ENCODE results near the gene XG.
"Not testable (repeated sequence)": the region's sequence is repeated elsewhere in the genome, so short reads cannot be mapped to it uniquely, and the experiment has no call there.

XG gene

DNA sequence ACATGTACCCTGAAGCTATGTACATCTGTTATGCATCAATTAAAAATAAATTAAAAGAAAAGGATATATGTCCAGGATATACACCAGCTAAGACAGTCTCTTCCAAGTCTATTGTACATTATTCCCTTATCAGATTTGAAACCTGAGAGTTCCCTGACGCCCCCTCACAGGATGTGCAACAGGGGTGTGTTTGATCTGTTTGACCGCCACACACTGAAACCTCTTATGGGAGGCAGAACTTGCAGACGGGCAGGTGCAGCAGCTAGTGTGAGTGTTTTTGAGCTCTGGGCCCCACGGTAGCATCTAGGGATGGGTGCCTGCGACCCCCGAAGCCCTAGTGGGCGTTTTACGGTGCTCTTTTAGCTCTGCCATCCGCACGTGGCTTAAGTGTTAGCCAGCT lies 4.7 kb downstream of the XG start:
- Histone ChIP-seq H4K20me1 (ENCODE audit: insufficient read depth, low read length) (no peaks in the 10 kb centered on the region), H3K4me1 (ENCODE audit: low read length) (no peaks in the 10 kb centered on the region), H3K79me2 (ENCODE audit: low read length) (no peaks in the 10 kb centered on the region), H3K9me2 (replicated peaks; ENCODE audit: insufficient read depth, low read length) (no peaks in the 10 kb centered on the region), H3K9ac (ENCODE audit: low read length) (no peak overlapping the region), H2AFZ (ENCODE audit: low read length) (no peak overlapping the region), H3K4me2 (ENCODE audit: low read depth, low read length) (no peak overlapping the region), H3F3A (ENCODE audit: insufficient read depth, low read length) (no peaks in the 10 kb centered on the region), H3K9me3 (replicated peaks; ENCODE audit: insufficient read depth, low read length) (no peaks in the 10 kb centered on the region), H3K4me3 (ENCODE audit: low read length) (no peak overlapping the region), H3K27me3 (replicated peaks; ENCODE audit: insufficient read depth, low read length) (no peaks in the 10 kb centered on the region), H3K36me3 (replicated peaks; ENCODE audit: insufficient read depth, low read length) (no peaks in the 10 kb centered on the region), H3K27ac (ENCODE audit: low read length) (no peak overlapping the region)
- TF ChIP-seq EZH2phosphoT487 (IDR thresholded peaks at IDR 0.05; ENCODE audit: low read length) = no peak
- no peak for DNase-seq

DNA sequence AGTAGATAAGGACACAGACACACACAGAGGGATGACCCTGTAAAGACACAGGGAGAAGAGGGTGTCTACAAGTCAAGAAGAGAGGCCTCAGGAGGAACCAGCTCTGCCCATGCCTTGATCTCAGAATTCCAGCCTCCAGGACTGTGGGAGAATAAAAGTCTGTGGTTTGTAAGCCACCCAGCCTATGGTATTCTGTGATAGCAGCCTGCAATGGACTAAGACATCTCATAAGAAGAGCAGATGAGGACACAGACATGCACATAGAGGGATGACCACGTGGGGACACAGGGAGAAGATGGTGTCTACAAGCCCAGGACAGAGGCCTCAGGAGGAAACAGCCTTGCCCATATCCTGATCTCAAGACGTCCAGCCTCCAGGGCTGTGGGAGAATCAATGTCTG lies 9.4 kb downstream of the XG start:
- Histone ChIP-seq H3K4me3 (ENCODE audit: low read length) (no peak overlapping the region), H3K79me2 (ENCODE audit: low read length) (no peaks in the 10 kb centered on the region), H3F3A (ENCODE audit: insufficient read depth, low read length) (no peaks in the 10 kb centered on the region), H3K9ac (ENCODE audit: low read length) (no peak overlapping the region), H4K20me1 (ENCODE audit: insufficient read depth, low read length) (no peaks in the 10 kb centered on the region), H2AFZ (ENCODE audit: low read length) (no peak overlapping the region), H3K4me1 (ENCODE audit: low read length) (no peaks in the 10 kb centered on the region), H3K9me2 (replicated peaks; ENCODE audit: insufficient read depth, low read length) (no peaks in the 10 kb centered on the region), H3K4me2 (ENCODE audit: low read depth, low read length) (no peak overlapping the region), H3K9me3 (replicated peaks; ENCODE audit: insufficient read depth, low read length) (no peaks in the 10 kb centered on the region), H3K36me3 (replicated peaks; ENCODE audit: insufficient read depth, low read length) (no peaks in the 10 kb centered on the region), H3K27me3 (replicated peaks; ENCODE audit: insufficient read depth, low read length) (no peaks in the 10 kb centered on the region), H3K27ac (ENCODE audit: low read length) (no peak overlapping the region)
- TF ChIP-seq EZH2phosphoT487 (IDR thresholded peaks at IDR 0.05; ENCODE audit: low read length) (no peak), EZH2 (optimal IDR thresholded peaks at IDR 0.05; ENCODE audit: low read depth, low read length) (no peak)
- TF ChIP-seq, protein P1, sequence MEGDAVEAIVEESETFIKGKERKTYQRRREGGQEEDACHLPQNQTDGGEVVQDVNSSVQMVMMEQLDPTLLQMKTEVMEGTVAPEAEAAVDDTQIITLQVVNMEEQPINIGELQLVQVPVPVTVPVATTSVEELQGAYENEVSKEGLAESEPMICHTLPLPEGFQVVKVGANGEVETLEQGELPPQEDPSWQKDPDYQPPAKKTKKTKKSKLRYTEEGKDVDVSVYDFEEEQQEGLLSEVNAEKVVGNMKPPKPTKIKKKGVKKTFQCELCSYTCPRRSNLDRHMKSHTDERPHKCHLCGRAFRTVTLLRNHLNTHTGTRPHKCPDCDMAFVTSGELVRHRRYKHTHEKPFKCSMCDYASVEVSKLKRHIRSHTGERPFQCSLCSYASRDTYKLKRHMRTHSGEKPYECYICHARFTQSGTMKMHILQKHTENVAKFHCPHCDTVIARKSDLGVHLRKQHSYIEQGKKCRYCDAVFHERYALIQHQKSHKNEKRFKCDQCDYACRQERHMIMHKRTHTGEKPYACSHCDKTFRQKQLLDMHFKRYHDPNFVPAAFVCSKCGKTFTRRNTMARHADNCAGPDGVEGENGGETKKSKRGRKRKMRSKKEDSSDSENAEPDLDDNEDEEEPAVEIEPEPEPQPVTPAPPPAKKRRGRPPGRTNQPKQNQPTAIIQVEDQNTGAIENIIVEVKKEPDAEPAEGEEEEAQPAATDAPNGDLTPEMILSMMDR (IDR thresholded peaks at IDR 0.05; ENCODE audit: low read length) = no peak
- DNase-seq = no peak

DNA sequence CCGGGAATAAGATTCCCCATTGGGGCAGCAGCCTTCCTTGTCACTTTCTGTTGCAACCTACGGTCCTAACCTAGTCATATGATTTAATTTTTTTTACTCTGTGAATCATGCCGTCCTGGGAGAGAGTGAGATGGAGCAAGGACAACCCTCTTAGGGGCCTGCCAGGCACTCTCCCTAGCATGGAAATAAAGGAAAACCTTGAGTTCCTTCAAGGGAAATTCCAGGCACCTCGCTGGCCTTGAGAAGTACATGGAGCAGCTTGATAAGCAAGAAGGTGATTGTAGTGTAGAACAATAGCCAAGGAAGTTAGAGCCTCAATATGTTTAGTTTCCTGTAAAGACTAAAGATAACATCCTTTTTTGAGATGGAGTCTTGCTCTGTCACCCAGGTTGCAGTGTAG lies 10.8 kb downstream of the XG start:
- not testable (repeated sequence) for H3K4me2 ChIP-seq (ENCODE audit: low read depth, low read length); H3K9ac ChIP-seq (ENCODE audit: low read length); H3K9me3 ChIP-seq (replicated peaks; ENCODE audit: insufficient read depth, low read length); H3K9me2 ChIP-seq (replicated peaks; ENCODE audit: insufficient read depth, low read length); H3K27ac ChIP-seq (ENCODE audit: low read length); H3K79me2 ChIP-seq (ENCODE audit: low read length); H3F3A ChIP-seq (ENCODE audit: insufficient read depth, low read length); H3K36me3 ChIP-seq (replicated peaks; ENCODE audit: insufficient read depth, low read length); H3K4me1 ChIP-seq (ENCODE audit: low read length); DNase-seq; H4K20me1 ChIP-seq (ENCODE audit: insufficient read depth, low read length); H3K27me3 ChIP-seq (replicated peaks; ENCODE audit: insufficient read depth, low read length); H3K4me3 ChIP-seq (ENCODE audit: low read length); H2AFZ ChIP-seq (ENCODE audit: low read length)

DNA sequence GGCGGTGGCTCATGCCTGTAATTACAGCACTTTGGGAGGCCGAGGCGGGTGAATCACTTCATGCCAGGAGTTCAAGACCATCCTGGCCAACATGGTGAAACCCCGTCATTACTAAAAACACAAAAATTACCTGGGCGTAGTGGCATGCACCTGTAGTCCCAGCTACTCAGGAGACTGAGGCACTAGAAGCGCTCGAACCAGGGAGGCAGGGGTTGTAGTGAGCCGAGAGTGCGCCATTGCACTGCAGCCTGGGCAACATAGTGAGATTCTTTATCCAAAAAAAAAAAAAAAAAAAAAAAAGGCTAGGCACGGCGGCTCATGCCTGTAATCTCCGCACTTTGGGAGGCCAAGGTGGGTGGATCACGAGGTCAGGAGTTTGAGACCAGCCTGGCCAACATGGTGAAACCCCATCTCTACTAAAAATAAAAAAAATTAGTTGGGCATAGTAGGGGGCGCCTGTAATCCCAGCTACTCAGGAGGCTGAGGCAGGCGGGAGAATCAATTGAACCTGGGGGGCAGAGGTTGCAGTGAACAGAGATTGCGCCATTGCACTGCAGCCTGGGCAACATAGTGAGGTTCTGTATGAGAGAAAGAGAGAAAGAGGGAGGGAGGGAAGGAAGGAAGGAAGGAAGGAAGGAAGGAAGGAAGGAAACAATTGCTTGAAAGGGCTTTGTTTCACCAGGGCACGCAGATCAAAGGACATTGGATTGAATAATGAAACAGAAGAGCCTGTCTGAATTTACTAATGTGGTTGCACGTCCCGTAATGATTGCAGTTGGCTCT lies 13.1 kb downstream of the XG start:
- not testable (repeated sequence) for H3K27me3 ChIP-seq (replicated peaks; ENCODE audit: insufficient read depth, low read length); H3K9ac ChIP-seq (ENCODE audit: low read length); H3K4me1 ChIP-seq (ENCODE audit: low read length); H3K27ac ChIP-seq (ENCODE audit: low read length); H3K79me2 ChIP-seq (ENCODE audit: low read length); H3K9me3 ChIP-seq (replicated peaks; ENCODE audit: insufficient read depth, low read length); H3F3A ChIP-seq (ENCODE audit: insufficient read depth, low read length); H3K4me2 ChIP-seq (ENCODE audit: low read depth, low read length); H4K20me1 ChIP-seq (ENCODE audit: insufficient read depth, low read length); H3K9me2 ChIP-seq (replicated peaks; ENCODE audit: insufficient read depth, low read length); H3K4me3 ChIP-seq (ENCODE audit: low read length); H2AFZ ChIP-seq (ENCODE audit: low read length); H3K36me3 ChIP-seq (replicated peaks; ENCODE audit: insufficient read depth, low read length); DNase-seq

DNA sequence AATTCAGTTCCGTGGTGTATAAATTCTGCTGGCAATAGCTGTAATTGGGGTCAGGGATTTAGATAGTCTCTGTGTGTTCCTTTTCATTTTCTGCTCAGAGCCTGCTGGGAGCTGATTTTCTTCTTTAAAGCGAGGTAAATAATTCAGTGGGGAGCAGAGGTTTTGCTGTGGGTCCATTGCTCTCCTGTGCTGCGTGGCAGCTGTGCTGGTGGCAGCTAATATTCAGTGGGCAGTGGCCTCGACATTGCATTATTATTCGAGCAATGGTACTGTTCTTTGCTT lies 13.7 kb downstream of the XG start:
- TF ChIP-seq, protein P1 (IDR thresholded peaks at IDR 0.05; ENCODE audit: low read length) = no peak
- TF ChIP-seq EZH2 (optimal IDR thresholded peaks at IDR 0.05; ENCODE audit: low read depth, low read length) (no peak), EZH2phosphoT487 (IDR thresholded peaks at IDR 0.05; ENCODE audit: low read length) (no peak)
- Histone ChIP-seq H4K20me1 (ENCODE audit: insufficient read depth, low read length) (no peaks in the 10 kb centered on the region), H3K36me3 (replicated peaks; ENCODE audit: insufficient read depth, low read length) (no peaks in the 10 kb centered on the region), H3K4me2 (ENCODE audit: low read depth, low read length) (no peak overlapping the region), H3K9ac (ENCODE audit: low read length) (no peak overlapping the region), H3K9me2 (replicated peaks; ENCODE audit: insufficient read depth, low read length) (no peaks in the 10 kb centered on the region), H3F3A (ENCODE audit: insufficient read depth, low read length) (no peaks in the 10 kb centered on the region), H3K27ac (ENCODE audit: low read length) (no peak overlapping the region), H3K4me1 (ENCODE audit: low read length) (no peaks in the 10 kb centered on the region), H3K79me2 (ENCODE audit: low read length) (no peaks in the 10 kb centered on the region), H3K4me3 (ENCODE audit: low read length) (no peak overlapping the region), H3K9me3 (replicated peaks; ENCODE audit: insufficient read depth, low read length) (no peaks in the 10 kb centered on the region), H3K27me3 (replicated peaks; ENCODE audit: insufficient read depth, low read length) (no peaks in the 10 kb centered on the region), H2AFZ (ENCODE audit: low read length) (no peak overlapping the region)
- no peak for DNase-seq
